HepG2 (cell line): Measurements from ENCODE around the gene SLC2A4. TPM values are rescaled to one million over a fixed set of nuclear protein-coding genes. Genes with fewer than 3 reads are reported as not detected.
A peak's percentile ranks its signal among the peaks of the same experiment; 100 is the strongest.

ENCODE experiments used
- ATAC-seq: fragments of 200-7000 bp; cut with Tn5 transposase; 3 replicates; pipeline ENCODE4 v1.9.1; 2020; ENCODE audit warnings: mild to moderate bottlenecking, moderate library complexity
- BruUV-seq: library from RNA; stranded (reverse); fragments of 400-500 nt; replicated peaks from 2 replicates; lab custom pipeline; 2021; lab: Mats Ljungman, UMichigan
- CTCF ChIA-PET: fragments of 300-600 bp; formaldehyde crosslinking; extraction: SDS; loops from one replicate; lab custom pipeline; 2021; ENCODE audit warnings: low total read pairs, inconsistent platforms, low intra/inter-chr PET ratio; lab: Yijun Ruan, JAX
- POLR2A ChIA-PET: fragments of 350-600 bp; sonication (Branson Sonifier 250); formaldehyde crosslinking; loops from one replicate; lab custom pipeline; 2020; ENCODE audit warnings: antibody characterized with exemption, inconsistent platforms; lab: Yijun Ruan, JAX
- DNase-seq: peaks from one replicate; pipeline ENCODE4 v3.0.0-alpha.2; 2015; ENCODE audit warnings: low spot score
- FAIRE-seq: peaks from 3 replicates; lab custom pipeline; 2011; peaks lifted over from hg19 to GRCh38; lab: Jason Lieb, UNC
- H2AFZ ChIP-seq: one replicate; pipeline ENCODE4 v1.6.1; 2011; ENCODE audit warnings: low read length, inconsistent platforms
- H3K27ac ChIP-seq: fragments of 300-600 bp; 3 replicates; pipeline ENCODE4 v1.8.0; 2011; ENCODE audit warnings: mixed run types, mild to moderate bottlenecking, mixed read lengths, low read length, inconsistent platforms; ENCODE audit not compliant: insufficient read depth; ENCODE audit errors: extremely low read length
- H3K27me3 ChIP-seq, 2 experiments: fragments of 200-600 bp in 1 of 2; 2 replicates in 1 of 2; 3 replicates in 1 of 2; pipeline versions ENCODE4 v1.6.0 to v1.8.0; 2011; ENCODE audit warnings: low read length in 2 of 2, mild to moderate bottlenecking in 2 of 2, moderate library complexity in 2 of 2, inconsistent platforms in 1 of 2; ENCODE audit not compliant: insufficient read depth in 2 of 2, control insufficient read depth in 1 of 2
- H3K36me3 ChIP-seq, 2 experiments: fragments of 200-600 bp in 1 of 2; replicated peaks in 1 of 2; 2 replicates in 1 of 2; 3 replicates in 1 of 2; pipeline versions ENCODE4 v1.5.1 to v1.8.0; 2011; ENCODE audit warnings: low read length in 2 of 2, inconsistent platforms in 1 of 2; ENCODE audit not compliant: insufficient read depth in 2 of 2, control insufficient read depth in 1 of 2
- H3K4me1 ChIP-seq: 2 replicates; pipeline ENCODE4 v1.5.1; 2012; ENCODE audit warnings: low read length, inconsistent platforms; ENCODE audit not compliant: insufficient read depth
- H3K4me2 ChIP-seq: 2 replicates; pipeline ENCODE4 v1.6.0; 2011; ENCODE audit warnings: low read depth, low read length, inconsistent platforms
- H3K4me3 ChIP-seq, 3 experiments: fragments of 200-600 bp in 1 of 3; sonication (generic), shearing (Covaris generic) in 1 of 3; replicated peaks in 1 of 3; 2 replicates each; pipeline ENCODE4 v1.5.1; 2011 to 2016; ENCODE audit warnings: low read length in 3 of 3, inconsistent platforms in 2 of 3, low read depth in 2 of 3, mild to moderate bottlenecking in 2 of 3, control low read depth in 1 of 3, mixed read lengths in 1 of 3; ENCODE audit not compliant: insufficient read depth in 1 of 3
- H3K79me2 ChIP-seq: one replicate; pipeline ENCODE4 v1.6.1; 2011; ENCODE audit warnings: low read length, inconsistent platforms; ENCODE audit not compliant: insufficient read depth
- H3K9ac ChIP-seq: 2 replicates; pipeline ENCODE4 v1.6.0; 2011; ENCODE audit warnings: mild to moderate bottlenecking, low read depth, low read length, inconsistent platforms; ENCODE audit not compliant: insufficient read depth
- H3K9me3 ChIP-seq: 2 replicates; pipeline ENCODE4 v1.5.1; 2012; ENCODE audit warnings: mild to moderate bottlenecking, low read length
- H4K20me1 ChIP-seq: 2 replicates; pipeline ENCODE4 v1.6.0; 2011; ENCODE audit warnings: inconsistent platforms, mild to moderate bottlenecking, low read length, moderate library complexity; ENCODE audit not compliant: insufficient read depth
- AGO1 ChIP-seq: fragments of 200-400 bp; formaldehyde crosslinking; IDR thresholded peaks from 2 replicates; pipeline ENCODE4 v1.6.1; 2017; ENCODE audit warnings: mild to moderate bottlenecking, low read depth, low read length, moderate library complexity; ENCODE audit not compliant: poor library complexity, severe bottlenecking
- AGO2 ChIP-seq: fragments of 200-400 bp; formaldehyde crosslinking; optimal IDR thresholded peaks from 2 replicates; pipeline ENCODE3; 2017; ENCODE audit warnings: mild to moderate bottlenecking, low read depth, low read length, moderate library complexity
- E2F1 ChIP-seq: sonication (generic); formaldehyde crosslinking; IDR thresholded peaks from 2 replicates; pipeline ENCODE4 v1.5.0; 2020; ENCODE audit warnings: missing genetic modification reagents
- HNRNPL ChIP-seq: fragments of 200-400 bp; formaldehyde crosslinking; IDR thresholded peaks from 2 replicates; pipeline ENCODE4 v1.6.1; 2017; ENCODE audit warnings: mild to moderate bottlenecking, low read depth, low read length
- PHF5A ChIP-seq: IDR thresholded peaks from one replicate; pipeline ENCODE4 v1.6.1; 2018; ENCODE audit warnings: low read depth, missing genetic modification reagents; ENCODE audit not compliant: unreplicated experiment
- POLR2G ChIP-seq: fragments of 200-400 bp; formaldehyde crosslinking; IDR thresholded peaks from 2 replicates; pipeline ENCODE4 v1.6.1; 2018; ENCODE audit warnings: mild to moderate bottlenecking, low read depth, low read length, moderate library complexity
- RBFOX2 ChIP-seq: fragments of 200-400 bp; formaldehyde crosslinking; IDR thresholded peaks from 2 replicates; pipeline ENCODE4 v1.6.1; 2017; ENCODE audit warnings: low read depth, mild to moderate bottlenecking, low read length
- RBM22 ChIP-seq: fragments of 200-400 bp; formaldehyde crosslinking; optimal IDR thresholded peaks from 2 replicates; pipeline ENCODE3; 2017; ENCODE audit warnings: mild to moderate bottlenecking, low read length, moderate library complexity
- SOX6 ChIP-seq, 2 experiments: fragments of 450-650 bp in 1 of 2; sonication (generic) in 1 of 2; formaldehyde crosslinking in 1 of 2; IDR thresholded peaks; 2 replicates each; pipeline versions ENCODE4 v1.4.0 to v1.6.1; 2017 to 2020; ENCODE audit warnings: antibody characterized with exemption in 1 of 2, mild to moderate bottlenecking in 1 of 2, missing genetic modification reagents in 1 of 2
- TP53 ChIP-seq: sonication (generic); formaldehyde crosslinking; conservative IDR thresholded peaks from 2 replicates; pipeline ENCODE4 v1.4.0; 2020; ENCODE audit warnings: missing genetic modification reagents
- ZNF335 ChIP-seq: sonication (generic); formaldehyde crosslinking; IDR thresholded peaks from 2 replicates; pipeline ENCODE4 v1.4.0; 2020; ENCODE audit warnings: missing genetic modification reagents
- WGBS: methylation state at CpG from one replicate; pipeline ENCODE4 v1.1.6; 2017; ENCODE audit warnings: low lambda C conversion rate; 5-methylcytosine and 5-hydroxymethylcytosine counted together
- in situ Hi-C: cut with HindIII; loops from 2 replicates; pipeline ENCODE4 v1.10.0; 2017; ENCODE audit warnings: low pct_unique_long_range_greater_than_20kb; ENCODE audit not compliant: extremely low pct_ligation_motif_present
- intact Hi-C: fragments of 100-400 bp; cut with micrococcal nuclease; formaldehyde crosslinking; loops from one replicate; pipeline ENCODE4 v1.10.0; 2022; ENCODE audit not compliant: unreplicated experiment
- polyA plus RNA-seq, 8 experiments: library from polyadenylated mRNA; depleted of rRNA in 3 of 8; stranded (reverse) in 7 of 8; unstranded in 1 of 8; fragments of >200 nt; fragmentation: Illumina TruSeq in 4 of 8; extraction: Trizol in 4 of 8; gene quantifications; 2 replicates each; pipeline versions ENCODE4 v1.2.1 to v1.2.3, GENCODE V29; 2011 to 2016; ENCODE audit warnings: low read depth in 4 of 8, missing spikeins in 1 of 8, mixed read lengths in 1 of 8; ENCODE audit not compliant: insufficient read depth in 1 of 8
- total RNA-seq, 5 experiments: library from RNA; depleted of rRNA; stranded (reverse); fragments of >200 nt; fragmentation: Illumina TruSeq; extraction: Trizol; gene quantifications; 2 replicates each; pipeline ENCODE4 v1.2.3, GENCODE V29; 2016; ENCODE audit warnings: low read depth in 1 of 5

The SLC2A4 gene
- total and polyA plus RNA-seq, 2 of the 13 experiments (the other 11 are each of a cell fraction or from before 2014, with no cell fraction given): 4.9 to 5.8 TPM

- H3K27ac ChIP-seq: no peak overlapping the region
- POLR2A ChIA-PET: interaction anchor here (1.0 to 3.5 kb wide), 3 partner anchors 10 to 26 kb away, joined by 4 to 35 read pairs (median 5); partner anchors contain the start of genes DVL2, GABARAP and PHF23
- intact Hi-C loops: no loop called here
- no peaks in the 10 kb centered on the region for H3K9me3 ChIP-seq
- H3K4me3 ChIP-seq: no peak overlapping the region
- CTCF ChIA-PET: no interaction called here
- H3K4me2 ChIP-seq: no peak overlapping the region
- no TSS peak for BruUV-seq
- ATAC-seq: no peak
- H3K79me2 ChIP-seq: no peaks in the 10 kb centered on the region
- TF ChIP-seq PHF5A (CRISPR knock-in tag) (no peak), POLR2G (0 out of 2 replicates have a peak, but pooled peaks have one; percentile 60)
- TF ChIP-seq, all 625 proteins: peak for 1
- 94% methylated on average over 3 of the region's 4 CpGs for WGBS
- DNase-seq: no peak
- Histone ChIP-seq H3K36me3 (peaks cover 2 to 3% of the 10 kb centered on the region in 2 experiments; a peak in 3 of 5 replicates), H3K27me3 (no peaks in the 10 kb centered on the region), H2AFZ (no peak overlapping the region), H3K4me1 (peaks cover 59% of the 10 kb centered on the region), H3K9ac (no peak overlapping the region), H4K20me1 (no peaks in the 10 kb centered on the region)
- no peak for FAIRE-seq
- in situ Hi-C loops: no loop called here
These were observed 21.4 kb upstream of the SLC2A4 start for GRCh38 chr17:7260151-7260550.

GRCh38 chr17:7260651-7261378 is 20.7 kb upstream of the SLC2A4 start:
- ATAC-seq: no peak
- no peak for TF ChIP-seq E2F1 (CRISPR knock-in tag)
- no peak for TF ChIP-seq TP53 (CRISPR knock-in tag)
- TF ChIP-seq RBM22: peak; percentile 47
- peak; percentile 87 for TF ChIP-seq AGO2
- no peak for TF ChIP-seq SOX6 (IDR thresholded peaks at IDR 0.05)
- TF ChIP-seq SOX6 (CRISPR knock-in tag; IDR thresholded peaks at IDR 0.05): 0 out of 2 replicates have a peak, but pooled peaks have one; percentile 12
- no peak for TF ChIP-seq ZNF335 (CRISPR knock-in tag)
- TF ChIP-seq RBFOX2: peak; percentile 48
- peak; percentile 60; the same call in 1 of the 2 replicates for TF ChIP-seq POLR2G
- no peak for TF ChIP-seq HNRNPL
- peak; percentile 1 for TF ChIP-seq AGO1
- DNase-seq: no peak
- 95% methylated on average over 39 of the region's 54 CpGs for WGBS
- intact Hi-C loops (no loop called here), in situ Hi-C loops (no loop called here)
- no peak overlapping the region for H3K9ac ChIP-seq
- H3K4me2 ChIP-seq: no peak overlapping the region
- H3K4me1 ChIP-seq: peaks cover 62% of the 10 kb centered on the region
- no peak for FAIRE-seq
- CTCF ChIA-PET: no interaction called here
- no peaks in the 10 kb centered on the region for H3K9me3 ChIP-seq
- H3K36me3 ChIP-seq: 0 out of 5 replicates have a peak, but pooled peaks cover 0 to 3% of the 10 kb centered on the region in 2 experiments
- H3K79me2 ChIP-seq: no peaks in the 10 kb centered on the region
- no peak overlapping the region for H3K4me3 ChIP-seq
- BruUV-seq: no TSS peak
- H3K27ac ChIP-seq: no peak overlapping the region
- POLR2A ChIA-PET: interaction anchor here (1.2 kb wide), 1 partner anchor 10 kb away, joined by 4 read pairs; no protein-coding TSS in a partner anchor
- H4K20me1 ChIP-seq: no peaks in the 10 kb centered on the region
- H2AFZ ChIP-seq: no peak overlapping the region
- no peaks in the 10 kb centered on the region for H3K27me3 ChIP-seq
